NB4 (cell line): ENCODE data around the gene TCP1.
A peak's percentile ranks its signal among the peaks of the same experiment; 100 is the strongest.

Experiments
- CTCF ChIP-seq: IDR thresholded peaks from one replicate; pipeline ENCODE4 v1.5.1; 2012; ENCODE audit warnings: low read depth, low read length
- MAX ChIP-seq: IDR thresholded peaks from 2 replicates; pipeline ENCODE4 v1.6.1; 2011; ENCODE audit warnings: low read depth, low read length
- MYC ChIP-seq: IDR thresholded peaks from 2 replicates; pipeline ENCODE4 v1.6.1; 2011; ENCODE audit warnings: low read depth, low read length
- POLR2A ChIP-seq: IDR thresholded peaks from 2 replicates; pipeline ENCODE4 v1.6.1; 2011; ENCODE audit warnings: mild to moderate bottlenecking; ENCODE audit not compliant: insufficient read length; ENCODE audit errors: extremely low read depth

GRCh38 chr6:159762681-159763293 lies 26.6 kb downstream of the TCP1 start:
- no peak for TF ChIP-seq POLR2A
- no peak for TF ChIP-seq CTCF
- TF ChIP-seq MAX, result no peak
- TF ChIP-seq MYC, result 0 out of 2 replicates have a peak, but pooled peaks have one; percentile 9
